Limb (tissue), 2 donors: ENCODE data around the gene NAA38.
A peak's percentile ranks its signal among the peaks of the same experiment; 100 is the strongest.
"Not testable (repeated sequence)": the region's sequence is repeated elsewhere in the genome, so short reads cannot be mapped to it uniquely, and the experiment has no call there.

ENCODE experiments used
- DNase-seq, 2 donors: peaks; one replicate each; pipeline ENCODE4 v3.0.0-alpha.2; 2016; ENCODE audit errors: extremely low spot score in 2 of 2

The NAA38 gene

DNA sequence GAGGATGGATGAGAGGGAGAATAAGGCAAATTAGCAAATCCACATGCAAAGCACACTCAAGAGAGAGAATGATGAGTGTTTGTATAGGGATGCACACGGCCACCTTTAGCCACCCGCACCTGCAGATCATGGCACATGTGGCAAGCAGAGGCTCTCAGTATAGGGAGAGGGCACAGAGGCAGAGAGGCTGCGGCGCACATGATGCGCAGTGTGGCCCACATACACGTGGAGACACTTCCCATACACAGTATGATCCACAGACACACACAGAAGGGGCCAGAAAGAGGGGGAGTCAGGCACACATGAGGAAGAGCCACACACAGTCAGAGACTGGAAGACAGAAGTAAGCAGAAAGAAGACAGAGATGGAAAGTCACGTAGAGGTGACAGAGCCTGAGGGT is 24.7 kb upstream of the NAA38 start:
- DNase-seq, result no peak

DNA sequence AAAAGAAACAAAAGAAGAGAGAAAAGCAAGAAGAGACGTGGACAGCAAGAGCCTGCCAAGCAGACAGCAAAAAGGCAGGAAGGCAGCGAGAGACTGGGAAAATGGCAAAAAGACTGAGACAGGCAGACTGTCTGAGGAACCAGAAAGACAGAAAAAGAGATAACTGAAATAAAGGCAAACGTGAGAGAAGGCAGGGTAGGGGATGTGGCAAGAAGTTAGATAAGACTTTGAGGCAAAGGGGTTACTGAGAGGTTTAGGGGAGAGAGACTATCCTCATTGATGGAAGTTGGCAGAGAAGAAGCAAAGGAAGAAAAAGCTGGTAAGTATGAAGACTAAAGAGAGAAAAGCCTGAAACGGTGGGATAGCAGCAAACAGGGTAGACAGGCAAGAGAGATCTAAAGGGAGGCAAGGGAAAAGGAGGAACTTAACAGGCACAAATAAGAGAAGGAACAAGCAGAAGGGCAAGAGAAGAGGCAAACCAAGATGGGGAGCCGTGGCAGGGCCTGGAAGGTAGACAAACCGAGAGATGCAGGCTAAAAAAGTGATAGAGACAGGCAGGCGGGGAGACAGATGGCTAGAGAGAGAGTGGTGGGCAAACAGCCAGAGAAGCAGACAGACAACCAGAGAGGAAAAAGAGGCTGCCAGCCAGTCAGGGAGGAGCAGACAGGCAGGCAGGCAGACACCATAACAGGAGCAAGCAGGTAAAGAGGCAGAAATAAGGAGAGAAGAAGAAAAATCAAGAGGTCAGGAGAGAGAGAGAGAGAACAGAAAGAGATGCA is 24.1 kb upstream of the NAA38 start:
- peak in 1 of 2 donors; percentile 21 for DNase-seq

DNA sequence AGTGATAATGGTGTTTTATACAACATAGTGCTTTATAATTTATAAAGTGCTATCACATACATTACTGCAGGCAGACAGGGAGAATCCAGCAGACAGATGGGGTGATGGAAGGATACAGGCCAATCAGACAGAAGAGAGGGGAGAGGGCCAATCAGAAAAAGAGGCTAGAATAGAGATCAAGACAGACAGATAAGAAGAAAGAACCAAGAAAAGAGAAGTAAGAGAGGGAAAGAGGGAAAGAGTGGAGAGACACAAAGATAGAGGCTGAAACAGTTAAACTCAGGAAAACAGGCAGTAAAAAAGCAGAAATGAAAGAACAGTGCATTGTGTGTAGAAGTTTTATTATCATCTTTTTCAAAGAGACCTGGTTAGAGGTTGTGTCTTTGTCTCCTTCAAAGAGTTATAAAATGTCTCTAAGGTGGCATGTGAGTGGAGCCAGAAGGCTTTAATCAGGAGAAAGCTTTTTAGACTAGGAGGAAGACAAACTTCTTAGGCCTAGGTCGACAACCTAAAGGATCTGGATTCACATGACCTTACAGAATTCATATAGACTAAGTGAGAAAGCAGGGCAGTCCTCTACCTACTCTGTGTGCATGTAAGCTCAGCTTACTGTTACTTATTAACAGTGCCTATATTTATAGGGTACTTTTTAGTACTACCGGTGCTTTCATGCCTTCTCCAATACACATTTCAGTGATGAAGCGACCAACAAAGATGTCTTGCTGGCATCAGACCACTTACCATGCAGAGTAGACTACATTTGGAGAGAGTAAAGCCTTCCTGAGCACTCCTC is 22.9 kb upstream of the NAA38 start:
- no peak for DNase-seq

DNA sequence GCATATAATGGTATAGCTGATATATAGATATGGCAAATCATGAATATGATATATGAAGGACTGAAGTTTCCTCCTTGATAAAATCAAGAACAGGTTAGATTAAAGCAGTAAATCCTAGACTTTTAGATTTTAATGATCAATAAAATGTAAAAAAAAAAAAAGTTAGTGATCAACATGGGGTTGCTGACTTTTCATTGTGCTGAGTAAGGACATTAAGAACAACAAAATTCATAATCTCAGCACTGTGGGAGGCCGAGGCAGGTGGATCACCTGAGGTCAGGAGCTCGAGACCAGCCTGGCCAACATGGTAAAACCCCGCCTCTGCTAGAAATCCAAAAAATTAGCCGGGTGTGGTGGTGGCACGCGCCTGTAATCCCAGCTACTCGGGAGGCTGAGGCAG is 20.9 kb upstream of the NAA38 start:
- DNase-seq, result no peak

DNA sequence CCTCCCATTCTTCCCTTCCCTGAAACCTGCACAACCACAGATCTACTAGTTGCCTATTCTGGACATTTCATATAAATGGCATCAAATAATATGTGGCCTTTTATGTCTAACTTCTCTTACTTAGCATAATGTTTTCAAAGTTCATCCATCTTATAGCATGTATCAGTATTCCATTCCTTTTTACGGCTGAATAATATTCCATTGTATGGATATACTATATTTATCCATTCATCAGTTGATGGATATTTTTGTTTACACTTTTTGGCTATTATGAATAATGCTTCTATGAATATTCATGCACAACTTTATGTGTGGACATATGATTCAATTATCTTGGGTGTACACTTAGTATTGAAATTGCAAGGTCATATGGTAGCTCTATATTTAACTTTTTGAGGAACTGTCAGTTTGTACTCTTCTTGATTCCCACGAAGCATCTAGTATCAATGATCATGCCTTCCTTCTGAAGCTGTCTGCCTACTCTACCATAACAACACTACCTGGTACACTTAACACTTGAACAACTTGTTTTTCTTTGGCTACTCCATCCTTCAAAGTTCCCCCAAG is 18.5 kb upstream of the NAA38 start:
- no peak for DNase-seq

DNA sequence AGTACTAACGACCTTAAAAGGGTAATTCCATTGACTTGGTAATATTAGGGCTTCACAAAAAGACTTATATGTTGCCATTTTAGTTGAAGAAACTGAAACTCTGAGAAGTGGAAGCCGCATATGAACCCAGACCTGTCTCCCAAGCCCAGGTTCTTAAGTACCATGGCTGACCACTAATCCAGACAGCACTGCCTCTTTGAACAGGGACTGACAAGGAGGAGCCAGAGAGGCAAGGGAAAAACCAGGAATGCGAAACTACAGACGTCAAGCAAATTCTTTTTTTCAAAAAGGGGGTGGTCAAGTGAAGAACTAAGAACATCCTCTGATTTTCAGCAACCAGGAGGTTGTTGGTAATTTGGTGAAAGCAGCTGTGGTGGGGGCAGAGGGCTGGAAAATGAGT is 15.7 kb upstream of the NAA38 start:
- no peak for DNase-seq

DNA sequence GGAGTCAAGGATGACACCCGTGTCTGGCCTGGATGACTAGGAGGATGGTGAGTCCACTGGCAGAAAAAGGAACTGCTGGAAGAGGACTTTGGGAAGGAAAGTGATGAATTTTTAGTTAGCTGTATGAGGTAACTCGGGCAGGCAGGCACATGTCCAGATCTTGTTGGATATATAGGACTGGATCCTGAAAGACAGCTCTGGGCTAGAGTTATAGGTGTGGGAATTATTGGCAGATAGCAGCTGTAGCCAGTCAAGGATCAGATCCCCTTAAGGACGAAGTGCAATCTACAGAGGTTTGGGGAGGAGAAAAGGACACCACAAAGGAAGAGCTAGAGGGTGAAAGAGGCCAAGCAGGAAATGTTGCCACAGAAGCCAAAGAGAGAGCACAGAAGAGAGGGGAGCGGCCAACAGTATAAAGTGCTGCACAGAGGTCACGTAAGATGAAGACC is 10.5 kb upstream of the NAA38 start:
- DNase-seq, result no peak

DNA sequence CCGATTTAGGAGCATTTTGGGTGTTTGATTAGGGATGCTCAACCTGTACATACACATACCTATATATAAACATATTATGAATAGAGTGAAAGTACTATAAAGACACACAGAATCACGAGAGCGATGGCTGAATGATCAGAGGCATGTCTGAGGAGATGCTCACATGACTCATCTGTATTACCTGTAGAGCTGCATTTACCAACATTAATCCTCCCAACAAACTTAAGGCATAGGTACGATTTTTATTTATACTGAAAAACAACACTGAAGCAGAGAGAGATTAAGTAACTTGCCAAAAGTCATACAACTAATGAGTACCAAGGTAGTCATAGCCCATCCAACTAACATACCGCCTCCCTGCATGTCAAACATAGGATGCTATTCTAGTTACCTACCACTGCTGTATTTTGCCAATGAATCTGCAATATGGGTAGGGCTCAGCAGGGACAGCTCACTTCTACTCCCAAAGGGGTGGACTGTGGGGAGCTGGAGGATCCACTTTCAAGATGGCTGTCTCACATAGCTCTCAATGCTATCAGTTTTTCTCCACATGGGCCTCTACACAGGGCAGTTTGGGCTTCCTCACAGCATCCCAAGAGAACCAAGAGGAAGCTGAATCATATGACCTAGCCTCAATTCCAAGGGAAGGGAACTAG is 7.8 kb upstream of the NAA38 start:
- DNase-seq, result no peak

DNA sequence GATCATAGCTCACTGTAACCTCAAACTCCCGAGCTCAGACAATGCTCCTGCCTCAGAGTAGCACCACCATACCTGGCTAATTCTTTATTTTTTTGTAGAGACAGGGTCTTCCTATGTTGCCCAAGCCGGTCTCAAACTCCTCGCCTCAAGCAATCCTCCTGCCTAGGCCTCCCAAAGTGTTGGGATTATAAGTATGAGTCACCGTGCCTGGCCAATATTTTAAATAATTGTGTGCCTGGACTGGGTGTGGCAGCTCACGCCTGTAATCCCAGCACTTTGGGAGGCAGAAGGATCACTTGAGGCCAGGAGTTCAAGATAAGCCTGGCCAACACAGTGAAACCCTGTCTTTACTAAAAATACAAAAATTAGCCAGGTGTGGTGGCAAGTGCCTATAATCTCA is 7.0 kb upstream of the NAA38 start:
- DNase-seq, result not testable (repeated sequence)

DNA sequence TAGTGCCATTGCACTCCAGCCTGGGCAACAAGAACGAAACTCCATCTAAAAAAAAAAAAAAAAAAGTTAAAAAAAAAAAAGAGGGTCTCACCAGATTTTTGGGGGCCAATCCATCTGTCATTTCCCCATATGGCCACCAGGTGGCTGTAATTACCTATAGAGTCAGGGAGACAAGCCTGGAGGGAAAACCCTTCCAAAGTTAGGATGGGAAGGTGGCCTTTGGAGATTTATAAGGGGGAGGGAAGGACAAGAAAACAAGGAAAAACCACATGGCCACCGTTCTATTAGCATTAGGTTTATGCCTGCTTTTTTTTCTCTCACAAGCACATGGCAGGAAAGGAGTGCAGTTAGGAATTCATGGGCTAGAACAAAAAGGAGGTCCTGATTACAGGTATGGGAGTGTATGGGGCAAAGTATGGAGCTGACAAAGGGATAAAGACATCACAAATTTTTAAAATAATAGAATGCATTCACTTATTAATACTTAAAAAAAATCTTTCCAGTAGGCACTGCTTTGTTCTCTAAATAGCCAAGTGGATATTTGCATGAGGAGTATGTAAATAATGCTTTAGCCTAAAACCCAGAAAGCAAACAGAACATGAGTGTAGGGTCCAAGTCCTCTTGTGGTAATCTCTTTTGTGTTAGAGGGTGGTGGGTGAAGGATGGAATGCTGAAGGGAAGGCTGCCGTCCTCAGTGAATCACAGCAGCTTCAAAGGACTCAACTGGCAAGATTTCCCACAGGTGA is 5.5 kb upstream of the NAA38 start:
- peak; percentile 48 to 68 for DNase-seq

DNA sequence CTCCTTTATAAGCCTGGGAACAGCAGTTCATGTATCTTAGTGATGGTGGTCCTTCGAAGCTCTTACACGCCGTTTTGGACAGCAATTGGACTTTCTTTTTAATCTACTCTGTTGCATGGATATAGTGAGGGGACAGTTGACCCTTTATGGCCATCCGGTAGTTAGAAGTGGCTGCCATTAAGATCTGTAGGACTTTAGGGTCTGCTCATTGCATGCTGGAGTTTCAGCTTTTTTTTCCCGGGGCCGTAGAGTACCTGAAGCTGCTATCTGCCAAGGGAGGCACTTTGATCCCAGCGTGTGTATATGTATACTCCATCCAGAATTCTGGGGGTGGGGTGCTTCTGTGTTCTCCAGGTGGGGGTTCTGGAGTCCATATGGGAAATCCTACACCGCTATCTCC is 1.7 kb upstream of the NAA38 start:
- DNase-seq, result no peak

DNA sequence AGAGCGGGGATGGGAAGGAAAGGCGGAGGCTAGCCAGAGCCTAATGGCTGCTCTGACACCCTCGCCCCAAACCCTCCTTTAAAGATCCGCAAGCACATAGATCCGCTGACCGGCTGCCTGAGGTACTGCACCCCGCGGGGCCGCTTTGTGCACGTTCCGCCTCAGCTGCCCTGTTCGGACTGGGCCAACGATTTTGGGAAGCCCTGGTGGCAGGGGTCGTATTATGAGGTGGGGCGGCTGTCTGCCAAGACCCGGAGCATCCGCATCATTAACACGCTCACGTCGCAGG is 1.1 kb upstream of the NAA38 start:
- DNase-seq, result peak in 1 of 2 donors; percentile 64

DNA sequence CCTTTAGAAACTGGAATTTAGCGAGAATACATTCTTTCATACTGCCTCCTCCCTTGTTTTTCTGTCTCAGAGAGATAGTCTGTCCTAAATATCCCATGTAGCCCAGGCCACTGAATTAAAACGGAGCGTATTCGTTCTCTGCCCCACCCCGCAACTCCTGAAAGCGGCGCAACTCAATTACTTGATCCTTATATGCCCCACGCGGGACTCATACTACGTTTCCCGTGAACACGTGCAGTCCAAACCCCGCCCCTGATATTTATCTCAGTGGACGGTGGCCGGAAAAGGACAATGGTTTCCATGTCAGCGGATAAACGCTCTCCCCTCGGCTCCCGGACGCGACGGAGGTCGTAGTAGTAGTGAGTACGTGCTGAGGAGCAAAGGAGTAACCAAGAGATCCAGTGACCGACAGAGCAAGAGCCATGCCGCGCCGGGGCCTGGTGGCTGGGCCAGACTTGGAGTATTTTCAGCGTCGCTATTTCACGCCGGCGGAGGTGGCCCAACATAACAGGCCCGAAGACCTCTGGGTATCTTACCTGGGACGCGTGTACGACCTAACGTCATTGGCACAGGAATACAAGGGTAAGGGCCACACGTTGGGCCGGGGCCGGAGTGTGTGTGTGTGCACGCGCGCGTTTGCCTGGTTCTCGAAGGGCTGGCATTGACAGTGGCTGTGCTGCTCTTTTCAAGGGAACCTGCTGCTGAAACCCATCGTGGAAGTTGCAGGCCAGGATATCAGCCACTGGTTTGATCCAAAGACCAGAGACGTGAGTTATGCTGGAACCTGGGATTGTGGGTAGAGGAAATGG is 558 bp upstream of the NAA38 start, which contains the start of gene CYB5D1:
CYB5D1 (plus strand) TSS at position 291 of the 809 bp plus-strand sequence; CDS start at position 423, 132 bp downstream.
- peak; percentile 92 to 96 for DNase-seq

DNA sequence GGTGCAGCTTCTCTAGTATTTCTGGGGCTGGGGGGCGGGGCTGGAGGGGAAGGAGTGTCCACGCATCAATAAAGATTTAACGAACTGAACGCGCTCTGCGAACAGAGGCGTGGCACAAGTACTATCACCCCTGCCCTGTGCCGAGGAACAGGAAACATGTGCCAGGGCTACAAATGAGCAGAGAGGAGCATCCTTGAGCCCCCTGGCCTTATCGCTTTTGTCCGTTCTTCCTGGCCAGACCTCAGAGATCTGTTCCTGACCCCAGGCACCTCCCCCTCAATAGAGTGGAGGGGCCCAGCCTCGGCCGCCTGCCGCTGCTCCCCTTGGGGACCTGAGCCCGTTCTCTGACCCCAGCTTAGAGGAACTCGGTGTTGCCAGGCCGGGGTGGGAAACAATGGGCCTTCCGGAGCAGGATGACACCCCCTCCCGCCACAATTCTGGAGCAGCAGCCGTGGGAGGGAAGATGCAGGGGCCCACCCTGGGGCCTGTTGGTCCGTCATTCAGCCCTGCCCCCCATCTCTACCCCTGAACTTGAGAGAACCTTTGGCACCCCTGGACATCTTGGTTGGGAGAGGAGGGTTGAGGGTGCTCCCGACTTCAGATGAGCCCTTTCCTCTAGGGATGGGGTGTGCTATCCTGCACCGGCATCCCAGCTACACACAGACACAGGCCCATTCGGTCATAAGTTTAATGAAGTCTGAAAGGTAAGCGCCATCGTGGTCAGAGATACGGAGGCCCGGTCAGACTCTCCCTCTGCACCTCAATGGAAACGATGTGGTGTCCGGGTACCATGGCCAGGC is 1.1 kb downstream of the NAA38 start:
- peak in 1 of 2 donors; percentile 68 for DNase-seq

DNA sequence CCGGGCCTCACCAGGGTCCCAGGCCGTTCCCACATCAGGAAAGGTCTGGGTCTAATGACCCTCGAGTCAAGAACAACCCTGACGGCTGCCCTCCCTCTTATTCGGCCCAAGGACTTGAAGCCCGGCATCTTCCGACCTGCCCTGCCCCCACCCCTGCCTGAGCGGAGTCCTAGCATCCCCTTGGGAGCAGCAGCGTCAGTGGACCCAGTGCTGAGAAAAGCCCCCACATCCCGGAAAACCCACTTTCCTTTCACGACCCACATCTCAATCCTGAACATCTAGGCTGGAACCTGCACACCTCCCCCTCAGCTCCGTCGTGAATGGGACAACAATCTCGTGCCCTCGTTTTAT is 1.7 kb downstream of the NAA38 start:
- DNase-seq, result peak in 1 of 2 donors; percentile 56

DNA sequence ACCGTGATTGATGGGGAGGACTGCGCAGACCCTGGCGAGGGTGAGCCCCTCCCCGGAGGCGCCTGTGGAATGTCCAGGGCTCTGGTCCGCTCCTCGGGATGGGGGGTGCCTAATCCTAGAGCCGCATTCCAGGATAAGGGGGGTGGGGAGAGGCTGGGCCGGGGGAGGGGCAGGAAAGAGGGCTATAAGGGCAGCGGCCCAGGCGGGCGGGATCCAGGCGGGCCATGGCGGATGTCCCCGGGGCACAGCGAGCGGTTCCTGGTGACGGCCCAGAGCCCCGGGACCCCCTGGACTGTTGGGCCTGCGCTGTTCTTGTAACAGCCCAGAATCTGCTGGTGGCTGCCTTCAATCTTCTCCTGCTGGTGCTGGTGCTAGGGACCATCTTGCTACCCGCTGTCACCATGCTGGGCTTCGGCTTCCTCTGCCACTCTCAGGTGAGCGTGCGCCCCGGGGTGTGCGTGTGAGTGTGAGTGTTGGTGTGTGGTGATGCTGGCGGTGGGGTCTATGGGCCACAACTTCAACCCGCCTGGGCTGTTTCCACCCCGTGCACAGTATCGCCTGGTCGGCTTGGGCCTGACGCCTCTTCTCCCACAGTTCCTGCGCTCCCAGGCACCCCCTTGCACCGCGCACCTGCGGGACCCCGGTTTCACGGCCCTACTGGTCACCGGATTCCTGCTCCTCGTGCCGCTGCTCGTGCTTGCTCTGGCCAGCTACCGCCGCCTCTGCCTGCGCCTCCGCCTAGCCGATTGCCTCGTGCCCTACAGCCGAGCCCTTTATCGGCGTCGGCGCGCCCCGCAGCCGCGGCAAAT is 2.3 kb downstream of the NAA38 start, which contains the start of gene TMEM88:
TMEM88 (plus strand) TSS at position 216 of the 809 bp plus-strand sequence; CDS start at position 225, 9 bp downstream.
- peak in 1 of 2 donors; percentile 64 for DNase-seq

DNA sequence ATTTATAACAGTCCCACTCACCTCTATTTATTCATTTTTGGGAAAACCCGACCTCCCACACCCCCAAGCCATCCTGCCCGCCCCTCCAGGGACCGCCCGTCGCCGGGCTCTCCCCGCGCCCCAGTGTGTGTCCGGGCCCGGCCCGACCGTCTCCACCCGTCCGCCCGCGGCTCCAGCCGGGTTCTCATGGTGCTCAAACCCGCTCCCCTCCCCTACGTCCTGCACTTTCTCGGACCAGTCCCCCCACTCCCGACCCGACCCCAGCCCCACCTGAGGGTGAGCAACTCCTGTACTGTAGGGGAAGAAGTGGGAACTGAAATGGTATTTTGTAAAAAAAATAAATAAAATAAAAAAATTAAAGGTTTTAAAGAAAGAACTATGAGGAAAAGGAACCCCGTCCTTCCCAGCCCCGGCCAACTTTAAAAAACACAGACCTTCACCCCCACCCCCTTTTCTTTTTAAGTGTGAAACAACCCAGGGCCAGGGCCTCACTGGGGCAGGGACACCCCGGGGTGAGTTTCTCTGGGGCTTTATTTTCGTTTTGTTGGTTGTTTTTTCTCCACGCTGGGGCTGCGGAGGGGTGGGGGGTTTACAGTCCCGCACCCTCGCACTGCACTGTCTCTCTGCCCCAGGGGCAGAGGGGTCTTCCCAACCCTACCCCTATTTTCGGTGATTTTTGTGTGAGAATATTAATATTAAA is 3.1 kb downstream of the NAA38 start:
- peak in 1 of 2 donors; percentile 43 for DNase-seq

DNA sequence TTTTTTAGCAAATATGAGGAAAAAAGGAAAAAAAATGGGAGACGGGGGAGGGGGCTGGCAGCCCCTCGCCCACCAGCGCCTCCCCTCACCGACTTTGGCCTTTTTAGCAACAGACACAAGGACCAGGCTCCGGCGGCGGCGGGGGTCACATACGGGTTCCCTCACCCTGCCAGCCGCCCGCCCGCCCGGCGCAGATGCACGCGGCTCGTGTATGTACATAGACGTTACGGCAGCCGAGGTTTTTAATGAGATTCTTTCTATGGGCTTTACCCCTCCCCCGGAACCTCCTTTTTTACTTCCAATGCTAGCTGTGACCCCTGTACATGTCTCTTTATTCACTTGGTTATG is 3.7 kb downstream of the NAA38 start:
- no peak for DNase-seq
